ENCODE measurements around the gene BICDL2.

The BICDL2 gene

GRCh38 chr16:3045758-3046640, 9.3 kb upstream of the BICDL2 start, which contains the start of gene MMP25:
TSS of gene MMP25 (plus strand) at chr16:3046561. CDS start at chr16:3046918, 357 bp downstream.
- DNase-seq: no peak

- no peak for DNase-seq
These were observed 8.0 kb upstream of the BICDL2 start for GRCh38 chr16:3044708-3045107.

- DNase-seq: no peak
These were observed 5.6 kb upstream of the BICDL2 start for GRCh38 chr16:3042376-3042775.

- DNase-seq: no peak
These were observed 2.2 kb upstream of the BICDL2 start for GRCh38 chr16:3038896-3039295.

DNA sequence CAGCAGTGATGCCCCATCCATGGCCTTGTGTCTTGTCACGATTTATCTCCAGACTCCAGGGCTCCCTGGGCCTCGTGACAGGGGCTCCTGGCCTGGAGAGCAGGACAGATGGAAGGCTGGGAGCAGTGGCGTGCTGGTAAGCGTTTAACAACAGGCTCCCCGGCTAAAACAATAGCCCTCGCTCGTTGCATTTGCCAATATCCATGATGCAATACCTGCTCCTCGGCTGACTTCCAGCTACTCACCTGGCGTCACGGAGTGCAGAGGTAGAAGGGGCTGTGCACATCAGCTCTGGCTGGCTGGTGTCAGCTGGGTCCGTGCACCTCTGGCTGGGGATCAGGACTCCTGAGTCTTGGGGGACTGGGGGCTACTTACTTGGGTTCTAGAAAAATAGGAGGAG, 1.5 kb upstream of the BICDL2 start:
- no peak for DNase-seq

DNA sequence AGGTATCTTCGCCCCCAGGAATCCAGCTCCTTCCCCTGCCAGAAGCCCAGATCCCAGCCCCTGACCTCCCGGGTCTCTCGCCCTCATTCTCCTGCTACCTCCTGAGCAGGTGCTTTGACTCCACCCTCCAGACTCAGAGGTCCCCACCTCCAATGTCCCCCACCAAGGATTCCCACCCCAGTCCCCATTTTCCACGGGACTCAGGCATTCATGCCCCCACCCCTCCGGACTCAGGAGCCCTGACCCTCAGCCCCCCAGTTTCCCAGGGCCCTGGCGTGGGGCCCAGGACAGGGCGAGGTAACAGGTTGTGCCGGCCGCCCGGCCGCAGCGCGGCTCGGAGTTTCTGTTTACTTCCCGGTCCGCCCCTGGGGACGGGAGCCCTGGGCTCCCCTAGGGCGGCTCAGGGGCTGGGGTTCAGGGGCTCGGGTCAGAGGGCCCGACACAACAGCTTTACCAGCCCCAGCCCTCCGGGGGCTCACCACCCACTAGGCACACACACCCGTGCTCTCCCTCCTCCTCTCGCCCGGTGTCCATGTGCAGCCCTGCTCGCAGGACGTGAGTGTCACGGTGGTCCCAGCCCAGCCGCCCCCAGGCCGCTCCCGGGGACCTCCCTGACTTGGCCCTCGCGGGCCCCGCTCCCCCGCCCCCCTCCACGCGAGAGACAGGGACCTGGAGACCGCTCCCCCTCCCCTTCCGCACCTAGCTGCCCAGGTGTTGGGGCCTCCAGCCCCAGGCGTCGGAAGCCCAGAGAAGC, 595 bp downstream of the BICDL2 start:
- DNase-seq: no peak

GRCh38 chr16:3035289-3035971, 1.3 kb downstream of the BICDL2 start:
- no peak for DNase-seq

GRCh38 chr16:3032624-3033023, 4.1 kb downstream of the BICDL2 start:
- DNase-seq: no peak

DNA sequence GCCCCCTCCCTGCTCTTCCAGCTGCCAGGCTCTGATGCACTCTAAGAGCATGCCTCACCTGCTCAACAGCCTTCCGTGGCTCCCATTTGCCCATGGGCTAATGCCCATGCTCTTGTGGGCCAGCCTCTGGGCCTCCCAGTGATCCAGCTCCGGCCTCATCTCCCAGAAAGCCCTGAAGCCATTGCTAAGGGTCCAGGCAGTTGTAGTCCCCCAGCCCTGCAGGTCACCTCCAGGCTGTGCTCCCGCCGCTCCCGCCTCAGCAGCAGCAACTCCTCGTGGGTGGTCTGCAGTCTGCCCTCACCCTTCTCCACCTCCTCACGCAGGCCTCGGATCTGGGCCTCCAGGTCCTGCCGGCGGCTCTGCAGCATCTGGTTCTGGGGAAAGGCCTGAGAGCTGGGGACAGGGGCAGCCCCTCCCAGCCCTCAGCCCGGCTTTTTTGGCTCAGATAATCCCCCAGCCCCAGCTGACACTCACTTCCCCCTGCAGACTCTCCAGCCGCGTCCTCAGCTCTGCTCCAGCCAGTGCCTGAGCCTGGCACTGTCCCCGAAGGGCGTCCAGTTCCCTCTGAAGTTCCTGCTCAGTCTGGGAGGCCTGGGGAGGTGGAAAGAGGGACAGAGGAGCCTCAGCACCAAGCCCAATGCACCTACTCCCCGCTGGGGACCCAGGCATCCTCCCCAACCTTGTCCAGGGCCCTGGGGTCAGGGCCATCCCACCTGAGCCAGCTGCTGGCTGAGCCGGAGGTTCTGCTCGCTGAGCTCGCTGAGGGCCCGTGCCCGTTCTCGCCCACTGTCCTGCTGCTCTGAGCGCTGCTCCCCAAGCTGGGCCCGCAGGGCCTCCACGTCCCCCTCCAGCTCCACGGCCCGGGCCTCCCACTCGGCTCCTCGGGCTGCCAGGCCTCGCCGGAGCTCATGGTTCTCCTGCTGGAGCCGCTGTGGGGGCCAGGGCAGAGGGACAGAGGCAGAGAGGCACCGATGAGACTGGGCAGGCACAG, 6.2 kb downstream of the BICDL2 start:
- no peak for DNase-seq

DNA sequence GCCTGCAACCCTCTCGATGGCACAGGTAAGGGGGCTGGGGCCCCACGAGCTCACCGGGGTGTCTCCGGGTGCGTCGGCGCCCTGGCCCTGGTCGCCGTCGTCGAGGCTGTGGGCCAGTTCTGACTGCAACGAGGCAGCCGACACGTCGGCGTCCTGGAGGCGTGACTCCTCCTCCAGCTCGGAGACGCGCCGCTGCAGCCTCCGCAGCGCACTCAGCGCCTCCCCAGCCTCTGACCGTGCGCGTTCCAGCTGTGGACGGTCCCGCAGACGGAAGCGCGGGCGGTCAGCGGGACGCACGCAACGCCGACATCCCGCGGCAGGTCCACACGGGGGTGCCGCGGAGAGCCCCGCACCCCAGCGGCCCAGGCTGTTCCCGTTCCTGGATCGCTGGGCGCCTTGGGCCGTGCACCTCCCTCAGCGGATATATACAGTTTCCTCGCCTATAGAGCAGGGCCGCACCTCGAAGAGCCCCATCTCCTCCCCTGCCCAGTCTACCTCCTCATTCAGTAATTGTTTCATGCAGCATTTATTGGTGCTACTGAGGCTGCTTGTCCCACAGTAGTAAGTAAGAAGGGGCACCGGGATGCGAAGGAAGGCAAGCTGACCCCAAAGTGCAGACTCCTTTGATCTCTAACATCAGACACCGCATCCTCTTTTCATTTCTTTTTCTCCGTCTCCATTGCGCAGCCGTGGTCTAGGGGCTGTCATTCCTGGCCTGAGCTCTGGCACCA, 7.1 kb downstream of the BICDL2 start:
- DNase-seq: no peak

DNA sequence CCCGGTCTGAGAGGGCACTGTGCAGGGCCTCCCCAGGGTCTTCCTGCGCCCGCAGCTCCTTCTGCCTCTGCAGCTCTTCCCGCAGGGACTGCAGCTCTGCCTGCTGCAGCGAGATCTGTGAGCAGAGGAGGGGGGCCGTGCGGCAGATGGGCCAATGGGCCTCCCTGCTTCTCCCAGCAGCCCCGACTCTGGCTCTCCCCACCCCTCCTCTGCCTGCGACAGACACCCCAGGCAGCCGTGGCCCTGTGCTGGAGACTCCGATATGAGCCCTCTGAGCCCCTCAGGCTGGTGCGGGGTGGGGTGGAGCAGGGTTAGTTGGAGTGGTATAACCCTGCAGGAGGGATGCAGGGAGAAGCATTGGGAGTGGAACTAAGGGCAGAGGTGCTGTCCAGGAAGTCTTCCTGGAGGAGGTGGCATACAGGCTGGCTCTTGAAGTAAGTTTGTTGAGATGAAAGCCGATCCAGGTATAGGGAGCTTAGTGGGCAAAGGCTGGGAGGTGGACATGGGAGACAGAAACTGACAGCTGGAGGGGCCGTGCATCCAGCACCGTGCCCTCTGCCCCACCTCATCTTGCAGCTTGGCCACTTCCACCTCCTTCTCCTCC, 7.9 kb downstream of the BICDL2 start:
- DNase-seq: no peak

GRCh38 chr16:3027983-3028715, 8.6 kb downstream of the BICDL2 start:
- peak; percentile 92 for DNase-seq

GRCh38 chr16:3027489-3027795, 9.3 kb downstream of the BICDL2 start:
- DNase-seq: no peak

- no peak for DNase-seq
These were observed 9.9 kb downstream of the BICDL2 start for GRCh38 chr16:3026609-3027488.

- DNase-seq: no peak
These were observed 10.8 kb downstream of the BICDL2 start for GRCh38 chr16:3026003-3026378.

DNA sequence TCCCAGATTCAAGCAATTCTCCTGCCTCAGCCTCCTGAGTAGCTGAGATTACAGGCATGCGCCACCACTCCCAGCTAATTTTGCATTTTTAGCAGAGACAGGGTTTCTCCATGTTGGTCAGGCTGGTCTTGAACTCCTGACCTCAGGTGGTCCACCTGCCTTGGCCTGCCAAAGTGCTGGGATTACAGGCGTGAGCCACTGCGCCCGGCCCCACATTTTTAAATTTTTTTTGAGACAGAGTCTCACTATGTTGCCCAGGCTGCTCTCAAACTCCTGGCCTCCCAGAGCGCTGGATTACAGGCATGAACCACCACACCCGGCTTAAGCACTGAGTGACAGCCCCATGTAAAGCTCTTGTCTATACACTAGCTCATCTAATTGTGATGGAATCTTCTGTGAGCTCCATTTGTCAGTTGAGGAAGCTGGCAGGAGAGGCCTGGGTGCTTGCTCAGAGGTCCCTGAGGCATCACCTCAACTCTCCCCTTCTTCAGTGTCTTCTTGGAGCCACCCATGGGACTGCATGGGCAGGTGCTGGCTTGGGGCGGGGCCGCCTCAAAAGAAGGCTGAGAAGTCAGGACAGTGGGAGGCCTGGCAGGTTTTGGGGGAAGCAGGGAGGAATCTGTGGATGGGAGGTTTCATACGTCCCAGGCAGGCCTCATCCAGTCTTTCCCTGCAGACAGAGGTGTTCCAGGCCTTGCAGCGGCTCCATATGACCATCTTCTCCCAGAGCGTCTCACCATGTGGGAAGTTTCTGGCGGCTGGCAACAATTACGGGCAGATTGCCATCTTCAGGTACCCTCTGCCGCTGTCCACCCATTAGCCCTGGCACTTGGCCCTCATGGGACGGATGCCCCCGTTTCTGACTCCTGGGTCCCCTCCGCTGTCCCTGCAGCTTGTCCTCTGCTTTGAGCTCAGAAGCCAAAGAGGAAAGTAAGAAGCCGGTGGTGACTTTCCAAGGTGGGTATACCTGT, 11.4 kb downstream of the BICDL2 start:
- no peak for DNase-seq

- peak; percentile 94 for DNase-seq
These were observed 12.9 kb downstream of the BICDL2 start, which contains the start of the genes HCFC1R1 and THOC6 for GRCh38 chr16:3023669-3024478. TSS of gene HCFC1R1 (minus strand) at chr16:3023942. CDS start at chr16:3023941, 1 bp downstream. TSS of gene THOC6 (plus strand) at chr16:3024035. CDS start at chr16:3024327, 292 bp downstream.
